RPMI8226 (cell line): ENCODE results near the gene EXOC3L4.

Experiments used
- DNase-seq: peaks from one replicate; pipeline ENCODE4 v3.0.0-alpha.2; 2015

Gene EXOC3L4

GRCh38 chr14:103156651-103157378 lies 62.3 kb downstream of the EXOC3L4 start:
- no peak for DNase-seq

- DNase-seq = no peak
Observed at GRCh38 chr14:103157969-103158368, 63.4 kb downstream of the EXOC3L4 start.

- no peak for DNase-seq
Observed at GRCh38 chr14:103158688-103159087, 64.2 kb downstream of the EXOC3L4 start.
